ENCODE data around the gene OR4A15.

The OR4A15 gene

GRCh38 chr11:55367674-55368073, at the start of gene OR4A15:
OR4A15 (plus strand) TSS chr11:55367974; CDS start chr11:55367974, 0 bp downstream.
- DNase-seq (ENCODE audit: low spot score): no peak

- DNase-seq (ENCODE audit: low spot score): no peak
Measured at GRCh38 chr11:55324500-55324899, 43.3 kb upstream of the OR4A15 start.

GRCh38 chr11:55342901-55343300, 24.9 kb upstream of the OR4A15 start, which contains the start of gene OR4A16:
OR4A16 (plus strand) TSS chr11:55343201; CDS start chr11:55343201, 0 bp downstream.
- no peak for DNase-seq (ENCODE audit: low spot score)

- DNase-seq (ENCODE audit: low spot score): no peak
Measured at GRCh38 chr11:55345306-55345705, 22.5 kb upstream of the OR4A15 start.

GRCh38 chr11:55349032-55349431, 18.7 kb upstream of the OR4A15 start:
- DNase-seq (ENCODE audit: low spot score): no peak

GRCh38 chr11:55357560-55358184, 10.1 kb upstream of the OR4A15 start:
- no peak for DNase-seq (ENCODE audit: low spot score)

- no peak for DNase-seq (ENCODE audit: low spot score)
Measured at GRCh38 chr11:55401011-55401410, 33.2 kb downstream of the OR4A15 start.

Measured in CD4-positive, alpha-beta T cell treated with Interleukin-2 at 100 ng/mL for 4 hours (primary cell).